HAP-1 (cell line): ENCODE results near the gene VRK2.

ENCODE experiments used
- DNase-seq, 2 experiments: peaks; one replicate each; pipeline ENCODE4 v3.0.0-alpha.2; 2016 to 2020; ENCODE audit warnings: low spot score in 2 of 2
- H3K27me3 ChIP-seq: fragments of 250-450 bp; sonication (Bioruptor Pico); 2 replicates; pipeline ENCODE4 v1.5.1; 2020; ENCODE audit warnings: low read depth, mild to moderate bottlenecking, moderate library complexity
- H3K36me3 ChIP-seq: fragments of 250-450 bp; sonication (Bioruptor Pico); replicated peaks from 2 replicates; pipeline ENCODE4 v1.5.1; 2020; ENCODE audit warnings: mild to moderate bottlenecking
- H3K4me1 ChIP-seq: fragments of 250-450 bp; sonication (Bioruptor Pico); 2 replicates; pipeline ENCODE4 v1.5.1; 2020; ENCODE audit warnings: mild to moderate bottlenecking
- H3K4me3 ChIP-seq: fragments of 250-450 bp; sonication (Bioruptor Pico); 2 replicates; pipeline ENCODE4 v1.5.1; 2020; ENCODE audit warnings: mild to moderate bottlenecking, moderate library complexity
- H3K9me3 ChIP-seq: fragments of 250-450 bp; sonication (Bioruptor Pico); 2 replicates; pipeline ENCODE4 v1.5.1; 2020; ENCODE audit warnings: mild to moderate bottlenecking, moderate library complexity
- in situ Hi-C: fragments of 300-500 bp; cut with MboI; formaldehyde crosslinking; loops from 3 replicates; pipeline ENCODE4 v1.14.3; 2020; ENCODE audit warnings: low sequenced_read_pairs, inconsistent platforms, mixed read lengths

Gene VRK2

GRCh38 chr2:58046585-58047372 lies at the start of gene VRK2:
Gene VRK2 (plus strand): TSS chr2:58046806. CDS start chr2:58048832, 2,026 bp downstream.
- Histone ChIP-seq H3K4me1 (peaks cover 64% of the 10 kb centered on the region), H3K27me3 (no peaks in the 10 kb centered on the region), H3K36me3 (no peaks in the 10 kb centered on the region), H3K4me3 (peak within 1 kb of the TSS; percentile 53), H3K9me3 (no peaks in the 10 kb centered on the region)
- peak; percentile 91 to 93 for DNase-seq
- in situ Hi-C loops, result no loop called here

- H3K9me3 ChIP-seq, result no peaks in the 10 kb centered on the region
- H3K27me3 ChIP-seq, result no peaks in the 10 kb centered on the region
- H3K4me1 ChIP-seq, result no peaks in the 10 kb centered on the region
- in situ Hi-C loops, result no loop called here
- no peaks in the 10 kb centered on the region for H3K36me3 ChIP-seq
- no peak overlapping the region for H3K4me3 ChIP-seq
- no peak for DNase-seq
Measured at GRCh38 chr2:58006256-58006951, 40.2 kb upstream of the VRK2 start.

- no peaks in the 10 kb centered on the region for H3K9me3 ChIP-seq
- H3K4me1 ChIP-seq, result no peaks in the 10 kb centered on the region
- H3K4me3 ChIP-seq, result no peak overlapping the region
- no peak for DNase-seq
- no peaks in the 10 kb centered on the region for H3K36me3 ChIP-seq
- in situ Hi-C loops, result no loop called here
- no peaks in the 10 kb centered on the region for H3K27me3 ChIP-seq
Measured at GRCh38 chr2:58006952-58007284, 39.7 kb upstream of the VRK2 start.

- in situ Hi-C loops, result no loop called here
- Histone ChIP-seq H3K4me3 (no peak overlapping the region), H3K36me3 (no peaks in the 10 kb centered on the region), H3K4me1 (no peaks in the 10 kb centered on the region), H3K27me3 (no peaks in the 10 kb centered on the region), H3K9me3 (no peaks in the 10 kb centered on the region)
- no peak for DNase-seq
Measured at GRCh38 chr2:58010599-58010998, 36.0 kb upstream of the VRK2 start.

- Histone ChIP-seq H3K4me1 (no peaks in the 10 kb centered on the region), H3K27me3 (no peaks in the 10 kb centered on the region), H3K36me3 (no peaks in the 10 kb centered on the region), H3K4me3 (no peak overlapping the region), H3K9me3 (no peaks in the 10 kb centered on the region)
- in situ Hi-C loops, result no loop called here
- DNase-seq, result no peak
Measured at GRCh38 chr2:58019229-58019628, 27.4 kb upstream of the VRK2 start.

GRCh38 chr2:58025150-58025933 lies 21.3 kb upstream of the VRK2 start:
- in situ Hi-C loops, result no loop called here

GRCh38 chr2:58027029-58027428 lies 19.6 kb upstream of the VRK2 start:
- H3K4me1 ChIP-seq, result no peaks in the 10 kb centered on the region; the same call in 1 of the 2 replicates
- in situ Hi-C loops, result no loop called here
- no peak overlapping the region for H3K4me3 ChIP-seq
- no peak for DNase-seq
- H3K36me3 ChIP-seq, result no peaks in the 10 kb centered on the region
- H3K27me3 ChIP-seq, result no peaks in the 10 kb centered on the region
- no peaks in the 10 kb centered on the region for H3K9me3 ChIP-seq

More at GRCh38 chr2:58025150-58025933, 21.3 kb upstream of the VRK2 start:
- DNase-seq, result no peak
- Histone ChIP-seq H3K36me3 (no peaks in the 10 kb centered on the region), H3K9me3 (no peaks in the 10 kb centered on the region), H3K27me3 (no peaks in the 10 kb centered on the region), H3K4me3 (no peak overlapping the region), H3K4me1 (no peaks in the 10 kb centered on the region; the same call in 1 of the 2 replicates)

GRCh38 chr2:58030771-58031170 lies 15.8 kb upstream of the VRK2 start:
- Histone ChIP-seq H3K4me3 (no peak overlapping the region), H3K36me3 (no peaks in the 10 kb centered on the region), H3K27me3 (no peaks in the 10 kb centered on the region), H3K4me1 (no peaks in the 10 kb centered on the region; the same call in 1 of the 2 replicates), H3K9me3 (no peaks in the 10 kb centered on the region)
- in situ Hi-C loops, result no loop called here
- DNase-seq, result no peak

- in situ Hi-C loops, result no loop called here
Measured at GRCh38 chr2:58032016-58032763, 14.4 kb upstream of the VRK2 start.

GRCh38 chr2:58032764-58033080 lies 13.9 kb upstream of the VRK2 start:
- Histone ChIP-seq H3K27me3 (no peaks in the 10 kb centered on the region), H3K36me3 (no peaks in the 10 kb centered on the region), H3K4me3 (no peak overlapping the region), H3K4me1 (no peaks in the 10 kb centered on the region), H3K9me3 (no peaks in the 10 kb centered on the region)
- no peak for DNase-seq
- in situ Hi-C loops, result no loop called here

More at GRCh38 chr2:58032016-58032763, 14.4 kb upstream of the VRK2 start:
- no peak for DNase-seq
- H3K36me3 ChIP-seq, result no peaks in the 10 kb centered on the region
- no peaks in the 10 kb centered on the region for H3K27me3 ChIP-seq
- no peak overlapping the region for H3K4me3 ChIP-seq
- H3K9me3 ChIP-seq, result no peaks in the 10 kb centered on the region
- H3K4me1 ChIP-seq, result no peaks in the 10 kb centered on the region

GRCh38 chr2:58033530-58033929 lies 13.1 kb upstream of the VRK2 start:
- in situ Hi-C loops, result no loop called here
- no peak for DNase-seq
- Histone ChIP-seq H3K36me3 (no peaks in the 10 kb centered on the region), H3K4me3 (no peak overlapping the region), H3K9me3 (no peaks in the 10 kb centered on the region), H3K4me1 (no peaks in the 10 kb centered on the region), H3K27me3 (no peaks in the 10 kb centered on the region)

GRCh38 chr2:58035352-58035751 lies 11.3 kb upstream of the VRK2 start:
- Histone ChIP-seq H3K27me3 (no peaks in the 10 kb centered on the region), H3K4me3 (no peak overlapping the region), H3K36me3 (no peaks in the 10 kb centered on the region), H3K4me1 (no peaks in the 10 kb centered on the region), H3K9me3 (no peaks in the 10 kb centered on the region)
- DNase-seq, result no peak
- in situ Hi-C loops, result no loop called here

GRCh38 chr2:58039170-58039611 lies 7.4 kb upstream of the VRK2 start:
- in situ Hi-C loops, result no loop called here
- H3K9me3 ChIP-seq, result no peaks in the 10 kb centered on the region
- peaks cover 18% of the 10 kb centered on the region for H3K4me1 ChIP-seq
- DNase-seq, result no peak
- H3K27me3 ChIP-seq, result no peaks in the 10 kb centered on the region
- H3K36me3 ChIP-seq, result no peaks in the 10 kb centered on the region
- H3K4me3 ChIP-seq, result no peak overlapping the region
